ENCODE data around the gene PER1.
"Not testable (repeated sequence)": the region's sequence is repeated elsewhere in the genome, so short reads cannot be mapped to it uniquely, and the experiment has no call there.

The PER1 gene

DNA sequence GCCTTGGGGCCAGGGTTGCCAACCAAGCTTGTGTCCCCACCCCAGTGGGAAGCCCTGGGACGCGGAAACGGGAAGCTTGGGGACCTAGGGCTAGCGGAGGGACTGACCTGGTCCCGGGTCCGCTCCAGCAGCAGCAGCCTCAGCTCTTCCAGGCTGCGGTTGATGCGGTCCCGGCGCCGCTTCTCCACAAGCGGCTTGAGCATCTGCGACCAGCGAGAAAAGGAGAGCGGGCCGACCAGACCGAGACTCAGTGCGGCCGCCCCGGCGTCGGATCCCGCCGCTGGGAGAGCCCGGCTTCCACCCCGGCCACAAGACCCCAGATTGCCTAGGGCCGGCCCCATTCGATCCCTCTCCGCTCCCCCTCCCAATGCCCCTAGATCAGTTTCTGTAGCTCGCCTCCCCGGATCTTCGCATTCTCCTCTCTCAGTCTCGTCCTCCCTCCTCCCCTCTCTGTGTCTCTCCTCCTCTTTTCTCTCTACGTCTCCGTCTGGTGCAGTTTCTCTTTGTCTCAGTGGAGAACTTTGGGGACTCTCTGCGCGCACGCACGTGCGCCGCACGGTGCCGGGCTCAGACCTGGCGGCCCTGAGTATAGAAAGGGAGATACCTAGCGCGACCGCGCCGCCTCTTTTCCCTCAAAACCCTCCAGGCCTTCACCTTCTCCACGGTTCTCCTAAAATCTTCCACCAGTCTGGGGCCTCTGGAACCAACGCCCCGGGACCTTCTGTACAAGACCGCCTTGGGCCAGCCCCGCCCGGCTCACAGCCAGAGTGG is 29.1 kb downstream of the PER1 start:
- DNase-seq (ENCODE audit: extremely low read depth in 1 of 2, low read depth in 1 of 2) = no peak

DNA sequence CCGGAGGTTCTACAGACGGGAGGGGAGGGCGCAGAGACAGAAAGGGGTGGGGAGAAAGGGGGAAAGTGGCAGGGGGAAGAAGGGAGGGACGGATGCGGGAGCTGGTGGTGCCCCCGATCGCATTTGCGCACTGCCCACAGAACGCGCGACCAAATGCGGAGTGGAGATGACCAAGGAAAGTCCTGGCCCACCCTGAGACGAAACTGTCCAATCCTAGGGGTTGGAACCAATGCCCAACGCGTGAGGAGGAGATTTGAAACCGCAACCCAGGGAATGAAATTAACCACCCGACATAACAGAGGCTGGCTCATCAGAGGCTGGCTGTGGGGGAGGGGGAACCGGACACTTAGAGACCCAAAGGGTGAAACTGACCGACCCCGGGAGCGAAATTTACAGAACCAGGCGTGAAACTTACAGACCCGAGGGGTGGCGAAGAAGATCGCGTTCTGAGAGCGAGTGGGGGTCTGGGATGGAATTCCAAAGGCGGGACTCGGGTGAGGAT is 29.7 kb downstream of the PER1 start:
- DNase-seq (ENCODE audit: extremely low read depth in 1 of 2, low read depth in 1 of 2) = no peak

DNA sequence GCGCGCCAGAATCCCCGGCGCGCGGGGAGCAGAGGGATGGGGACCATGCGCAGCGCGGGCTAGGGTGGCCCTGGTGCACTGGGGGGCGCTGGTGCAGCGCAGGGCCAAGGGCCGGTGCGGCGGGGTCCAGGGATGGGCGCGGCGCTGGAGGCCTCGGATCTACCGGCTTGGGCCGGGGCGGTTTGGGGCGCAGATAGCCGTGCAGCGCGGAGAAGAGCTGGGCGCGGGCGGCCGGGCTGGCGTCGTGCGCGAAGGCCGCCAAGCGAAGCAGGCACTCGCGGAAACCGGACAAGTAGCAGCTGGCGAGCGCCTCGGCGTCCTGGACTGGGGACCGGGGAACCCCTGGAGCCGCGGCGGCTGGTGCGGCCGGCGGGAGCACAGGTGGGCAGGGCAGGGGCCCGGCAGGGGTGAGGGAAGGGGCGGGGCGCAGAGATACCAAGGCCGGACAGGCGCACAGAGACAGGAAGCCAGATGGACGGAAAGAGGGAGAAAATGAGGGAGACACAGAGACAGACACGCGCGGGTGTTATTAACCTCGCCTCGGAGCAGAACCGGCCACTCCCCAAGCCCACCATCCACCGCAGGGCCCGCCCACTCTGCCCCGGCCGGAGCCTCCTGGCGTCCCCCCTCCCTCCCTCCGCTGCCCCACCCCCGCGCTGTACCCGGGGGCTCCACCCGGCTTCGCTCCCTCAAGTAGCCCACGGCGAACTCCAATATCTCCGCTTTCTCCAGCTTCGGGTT is 30.4 kb downstream of the PER1 start:
- no peak for DNase-seq (ENCODE audit: extremely low read depth in 1 of 2, low read depth in 1 of 2)

- no peak for DNase-seq (ENCODE audit: extremely low read depth in 1 of 2, low read depth in 1 of 2)
Observed at GRCh38 chr17:8121407-8121680, 30.9 kb downstream of the PER1 start.

GRCh38 chr17:8120520-8121406 is 31.4 kb downstream of the PER1 start:
- DNase-seq (ENCODE audit: extremely low read depth in 1 of 2, low read depth in 1 of 2) = peak in 1 of 2 donors; percentile 72

GRCh38 chr17:8119581-8120519 is 32.4 kb downstream of the PER1 start:
- peak; percentile 71 to 81 for DNase-seq (ENCODE audit: extremely low read depth in 1 of 2, low read depth in 1 of 2)

DNA sequence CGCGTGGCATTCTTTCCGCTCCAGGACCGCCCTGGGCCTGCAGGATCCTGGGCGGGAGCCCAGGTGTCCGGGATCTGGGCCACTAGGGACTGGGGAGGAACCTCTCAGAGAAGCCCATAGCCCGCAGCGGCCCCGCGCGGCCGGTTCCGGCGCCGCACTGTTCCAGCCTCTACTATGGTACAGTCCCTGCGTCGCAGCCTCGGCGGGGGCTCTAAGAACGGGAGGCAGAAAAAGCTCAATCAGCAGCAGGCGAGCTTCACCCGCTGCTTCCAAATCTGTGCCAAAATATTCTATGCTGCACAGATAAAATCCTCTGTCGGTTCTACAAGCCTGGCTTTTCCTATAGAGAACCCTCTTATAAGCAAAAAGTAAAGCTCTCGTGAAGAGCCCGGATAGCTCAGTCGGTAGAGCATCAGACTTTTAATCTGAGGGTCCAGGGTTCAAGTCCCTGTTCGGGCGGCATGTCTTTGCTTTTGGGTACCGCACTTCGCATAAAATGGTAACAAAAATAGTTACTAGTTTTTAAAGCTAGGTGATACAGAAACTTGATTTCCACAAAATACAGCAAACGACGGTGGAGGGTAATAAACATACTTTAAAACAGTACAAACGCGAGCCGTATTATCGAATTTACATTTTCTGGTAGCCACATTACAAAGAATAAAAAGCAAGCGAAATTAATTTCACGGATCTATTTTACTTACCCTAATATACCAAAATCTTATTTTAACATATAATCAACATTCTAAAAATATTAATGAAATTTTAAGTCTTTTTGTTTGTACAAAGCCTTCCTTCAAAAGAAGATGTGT is 33.2 kb downstream of the PER1 start:
- DNase-seq (ENCODE audit: extremely low read depth in 1 of 2, low read depth in 1 of 2) = peak; percentile 69 to 74

DNA sequence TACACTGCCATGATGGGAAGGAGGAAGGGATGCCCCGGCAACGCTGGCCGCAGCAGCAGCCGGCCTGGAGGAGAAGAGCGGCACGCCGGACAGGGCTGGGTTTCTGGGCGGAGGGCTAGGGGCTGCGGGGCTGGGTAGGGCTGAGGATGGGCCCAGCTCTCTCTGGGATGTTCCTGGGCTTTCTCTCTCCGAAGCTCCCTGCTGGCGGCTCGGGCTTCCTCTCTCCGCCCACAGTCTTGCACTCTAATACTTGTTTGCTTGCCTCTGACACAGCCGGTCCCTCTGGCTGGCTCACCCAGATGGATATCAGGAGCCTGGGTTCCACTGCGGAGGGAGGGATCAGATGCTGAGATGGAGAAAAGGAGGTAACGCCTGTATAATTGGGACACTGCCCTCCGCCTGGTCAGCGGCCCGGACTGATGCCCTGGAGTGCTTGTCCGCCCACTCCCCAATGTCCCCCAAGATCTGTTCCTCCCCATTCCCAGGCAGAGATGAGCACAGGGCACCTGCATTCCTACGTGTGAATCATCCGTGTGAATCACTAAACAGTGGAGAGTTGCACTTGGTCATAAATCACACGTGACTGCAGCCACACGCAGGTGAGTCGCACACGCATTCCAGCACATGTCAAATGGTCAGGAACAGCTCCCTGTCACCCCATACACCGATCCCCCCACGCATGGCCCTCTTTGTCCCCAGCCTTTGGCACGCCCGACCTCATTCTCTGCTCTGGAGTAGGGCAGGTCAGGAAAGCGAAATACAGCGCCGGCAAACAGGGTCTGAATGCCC is 34.0 kb downstream of the PER1 start, which contains the start of gene ALOXE3:
TSS of gene ALOXE3 (minus strand) at position 535 of the 789 bp plus-strand sequence. CDS start at position 11, 524 bp downstream.
- DNase-seq (ENCODE audit: extremely low read depth in 1 of 2, low read depth in 1 of 2) = no peak

DNA sequence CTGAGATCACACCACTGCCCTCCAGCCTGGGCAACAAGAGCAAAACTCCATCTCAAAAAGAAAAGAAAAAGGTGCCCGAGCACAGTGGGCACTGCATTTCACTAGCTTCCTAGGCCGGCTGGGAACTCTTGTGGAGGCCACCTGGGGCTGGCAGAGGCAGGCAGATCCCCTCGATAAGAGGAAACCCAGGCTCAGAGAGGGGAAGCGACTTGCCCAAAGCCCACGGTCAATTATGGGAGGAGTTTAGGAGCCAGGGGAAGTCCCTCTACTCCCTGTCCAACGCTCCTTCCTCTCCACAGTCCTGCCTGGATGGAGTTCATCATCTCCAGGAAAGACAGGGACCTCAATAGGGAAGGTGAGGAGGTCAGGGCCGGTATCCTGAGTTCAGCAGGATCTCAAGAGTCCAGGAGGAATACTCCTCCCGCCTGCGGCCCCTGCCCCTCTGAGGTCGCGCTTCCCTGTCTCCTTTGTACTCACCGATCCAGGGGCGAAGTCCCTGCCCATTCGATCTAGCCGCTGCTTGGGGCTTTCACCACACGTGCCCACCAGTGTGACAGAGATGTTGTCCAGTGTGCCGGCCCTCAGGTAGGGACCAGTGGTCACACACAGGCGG is 34.7 kb downstream of the PER1 start:
- DNase-seq (ENCODE audit: extremely low read depth in 1 of 2, low read depth in 1 of 2) = no peak

- no peak for DNase-seq (ENCODE audit: extremely low read depth in 1 of 2, low read depth in 1 of 2)
Observed at GRCh38 chr17:8116776-8117175, 35.4 kb downstream of the PER1 start.

- no peak for DNase-seq (ENCODE audit: extremely low read depth in 1 of 2, low read depth in 1 of 2)
Observed at GRCh38 chr17:8110907-8111306, 41.3 kb downstream of the PER1 start.

DNA sequence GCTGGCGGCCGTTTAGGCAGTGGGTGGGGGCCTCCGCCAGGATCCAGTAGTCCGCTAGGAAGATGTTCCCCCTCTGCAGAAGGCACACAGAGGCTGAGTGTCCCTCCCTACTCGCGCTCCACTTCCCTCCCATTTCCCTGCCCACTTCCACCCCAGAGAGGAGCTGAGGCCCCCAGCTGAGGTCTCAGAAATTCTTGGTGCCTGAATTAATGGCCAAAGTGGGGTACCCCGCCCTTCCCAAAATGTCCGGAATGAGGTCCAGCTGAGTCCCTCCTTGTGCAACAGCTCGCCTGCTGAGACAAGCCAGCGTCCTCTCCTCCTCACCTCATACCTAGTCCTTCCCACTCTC is 41.8 kb downstream of the PER1 start:
- DNase-seq (ENCODE audit: extremely low read depth in 1 of 2, low read depth in 1 of 2) = no peak

DNA sequence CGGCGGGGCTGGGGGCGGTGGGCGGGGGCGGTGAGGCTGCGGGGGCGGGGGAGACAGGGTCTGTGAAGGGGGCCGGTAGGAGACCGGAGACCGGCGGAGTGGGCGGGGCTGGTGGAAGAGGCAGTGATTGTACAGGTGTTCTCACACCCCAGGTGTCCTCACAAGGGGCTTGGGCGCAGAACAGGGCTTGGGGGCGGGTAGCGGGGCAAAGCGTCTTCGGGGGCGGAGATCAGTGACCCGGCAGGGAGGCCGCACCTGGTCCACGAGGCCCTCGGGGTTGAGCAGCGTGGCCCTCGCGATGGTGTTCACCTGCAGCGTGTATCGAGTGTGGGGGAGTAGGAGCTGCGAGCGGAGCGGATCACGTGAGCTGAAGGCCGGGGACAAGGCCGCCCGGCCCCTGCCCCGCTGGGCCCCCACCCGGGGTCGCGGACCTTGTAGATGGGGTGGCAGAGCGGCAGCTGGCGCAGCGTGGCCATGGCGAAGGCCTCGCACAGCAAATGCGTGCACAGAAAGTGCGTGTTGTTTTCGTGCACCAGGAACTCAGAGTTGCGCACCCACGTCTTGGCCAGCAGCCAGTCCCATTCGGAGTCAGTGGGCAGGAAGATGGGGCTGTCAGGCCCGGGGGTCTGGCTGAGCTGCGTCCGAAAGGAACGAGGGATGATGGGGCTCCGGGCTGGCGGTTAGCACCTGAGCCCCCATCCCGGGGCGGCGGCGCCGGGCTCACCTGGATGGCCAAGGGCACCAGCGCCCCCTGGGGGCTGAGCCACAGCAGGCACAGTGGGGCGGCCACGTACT is 42.3 kb downstream of the PER1 start:
- no peak for DNase-seq (ENCODE audit: extremely low read depth in 1 of 2, low read depth in 1 of 2)

DNA sequence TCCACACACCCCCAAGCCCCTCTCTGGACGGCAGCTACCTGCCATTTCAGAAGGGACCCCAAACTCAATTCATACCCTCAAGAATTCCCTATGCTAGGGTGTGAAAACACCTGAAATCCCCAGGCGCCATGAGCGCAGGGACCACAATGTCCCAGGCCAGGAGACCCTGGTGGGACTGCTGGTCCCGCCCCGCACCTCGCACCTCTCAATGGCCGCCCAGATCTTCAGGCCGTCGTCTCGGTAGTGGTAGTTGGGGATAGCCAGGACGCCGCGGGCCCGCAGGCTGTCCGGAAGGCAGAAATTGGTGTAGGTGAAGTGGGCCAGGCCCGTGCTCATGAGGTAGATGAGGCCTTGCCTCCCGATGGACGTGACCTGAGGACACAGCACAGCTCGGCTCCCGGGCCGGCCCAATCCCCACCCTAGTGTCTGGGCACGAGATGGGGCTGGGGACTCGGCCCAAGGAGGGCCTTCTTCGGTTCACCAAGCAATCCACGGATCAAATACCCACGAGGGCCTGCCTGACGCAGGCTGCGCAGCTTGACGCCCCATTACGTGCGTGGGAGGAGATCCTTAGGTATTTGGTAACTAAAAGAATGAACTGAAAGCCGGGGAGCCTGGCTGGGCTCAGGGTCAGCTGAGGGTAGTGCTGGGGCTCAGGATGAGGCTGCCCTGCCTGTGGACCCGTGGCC is 43.1 kb downstream of the PER1 start:
- no peak for DNase-seq (ENCODE audit: extremely low read depth in 1 of 2, low read depth in 1 of 2)

DNA sequence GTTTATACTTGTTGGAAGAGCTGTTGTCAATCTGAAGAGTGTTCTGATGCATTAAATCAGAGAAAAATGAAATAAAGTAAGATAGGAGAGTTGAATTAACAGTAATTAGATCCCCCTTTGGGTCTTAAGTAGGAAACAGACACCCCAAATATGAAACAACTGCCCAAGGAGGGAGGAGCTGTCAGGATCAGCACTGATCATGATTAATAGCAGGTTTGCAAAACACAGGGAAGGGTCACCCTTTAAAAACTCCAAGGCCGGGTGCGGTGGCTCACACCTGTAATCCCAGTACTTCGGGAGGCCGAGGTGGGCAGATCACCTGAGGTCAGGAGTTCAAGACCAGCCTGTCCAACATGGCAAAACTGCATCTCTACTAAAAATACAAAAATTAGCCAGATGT is 45.2 kb downstream of the PER1 start:
- DNase-seq (ENCODE audit: extremely low read depth in 1 of 2, low read depth in 1 of 2) = not testable (repeated sequence)

- DNase-seq (ENCODE audit: extremely low read depth in 1 of 2, low read depth in 1 of 2) = no peak
Observed at GRCh38 chr17:8105957-8106398, 46.2 kb downstream of the PER1 start.

DNA sequence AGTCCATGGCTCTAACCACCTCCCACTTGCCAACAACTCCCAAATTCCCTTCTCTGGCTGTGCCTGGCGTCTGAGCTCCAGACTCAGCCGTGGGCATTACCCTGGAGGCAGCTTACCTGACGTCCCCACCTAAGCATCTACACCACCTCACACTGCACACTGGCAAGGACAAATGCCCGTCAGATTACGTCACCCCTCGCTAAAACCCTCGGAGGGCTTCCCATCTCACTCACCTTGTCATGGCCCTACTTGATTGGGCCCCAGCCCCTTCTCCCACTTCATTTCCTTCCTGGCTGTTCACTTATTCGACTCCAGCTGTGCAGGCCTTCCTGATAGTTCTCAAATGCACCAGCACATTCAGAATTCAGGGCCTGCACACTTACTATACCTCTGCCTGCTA is 47.3 kb downstream of the PER1 start:
- no peak for DNase-seq (ENCODE audit: extremely low read depth in 1 of 2, low read depth in 1 of 2)

Data from stimulated activated CD8-positive, alpha-beta memory T cell treated with anti-CD3 and anti-CD28 coated beads, Interleukin-7, amount 100 ng/mL, for 48 hours (primary cell).